ENCODE results near the gene APOOL. TPM values are rescaled to one million over a fixed set of nuclear protein-coding genes. Genes with fewer than 3 reads are reported as not detected.

APOOL gene
- total and polyA plus RNA-seq, 9 of the 15 experiments (the other 6 are each of a cell fraction or from before 2014, with no cell fraction given): 4.6 to 20.5 (median 10.2) TPM

- no peak for FAIRE-seq
- 0% methylated on average over 1 of the region's 1 CpG for WGBS (ENCODE audit: insufficient coverage, low coverage, missing lambda C conversion rate)
- H3K27ac ChIP-seq (ENCODE audit: extremely low read depth, low read depth, low read length): no peak overlapping the region
- TF ChIP-seq, protein P1, sequence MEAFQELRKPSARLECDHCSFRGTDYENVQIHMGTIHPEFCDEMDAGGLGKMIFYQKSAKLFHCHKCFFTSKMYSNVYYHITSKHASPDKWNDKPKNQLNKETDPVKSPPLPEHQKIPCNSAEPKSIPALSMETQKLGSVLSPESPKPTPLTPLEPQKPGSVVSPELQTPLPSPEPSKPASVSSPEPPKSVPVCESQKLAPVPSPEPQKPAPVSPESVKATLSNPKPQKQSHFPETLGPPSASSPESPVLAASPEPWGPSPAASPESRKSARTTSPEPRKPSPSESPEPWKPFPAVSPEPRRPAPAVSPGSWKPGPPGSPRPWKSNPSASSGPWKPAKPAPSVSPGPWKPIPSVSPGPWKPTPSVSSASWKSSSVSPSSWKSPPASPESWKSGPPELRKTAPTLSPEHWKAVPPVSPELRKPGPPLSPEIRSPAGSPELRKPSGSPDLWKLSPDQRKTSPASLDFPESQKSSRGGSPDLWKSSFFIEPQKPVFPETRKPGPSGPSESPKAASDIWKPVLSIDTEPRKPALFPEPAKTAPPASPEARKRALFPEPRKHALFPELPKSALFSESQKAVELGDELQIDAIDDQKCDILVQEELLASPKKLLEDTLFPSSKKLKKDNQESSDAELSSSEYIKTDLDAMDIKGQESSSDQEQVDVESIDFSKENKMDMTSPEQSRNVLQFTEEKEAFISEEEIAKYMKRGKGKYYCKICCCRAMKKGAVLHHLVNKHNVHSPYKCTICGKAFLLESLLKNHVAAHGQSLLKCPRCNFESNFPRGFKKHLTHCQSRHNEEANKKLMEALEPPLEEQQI (IDR thresholded peaks at IDR 0.05): no peak
- TF ChIP-seq POLR2A (conservative IDR thresholded peaks at IDR 0.05) (no peak), ZNF124 (CRISPR knock-in tag; IDR thresholded peaks at IDR 0.05) (no peak), FOXA1 (IDR thresholded peaks at IDR 0.05; ENCODE audit: borderline replicate concordance) (no peak), POLR2AphosphoS5 (IDR thresholded peaks at IDR 0.05; ENCODE audit: control insufficient read depth, insufficient read depth, low read depth, low read length) (no peak)
- TF ChIP-seq, protein P2, sequence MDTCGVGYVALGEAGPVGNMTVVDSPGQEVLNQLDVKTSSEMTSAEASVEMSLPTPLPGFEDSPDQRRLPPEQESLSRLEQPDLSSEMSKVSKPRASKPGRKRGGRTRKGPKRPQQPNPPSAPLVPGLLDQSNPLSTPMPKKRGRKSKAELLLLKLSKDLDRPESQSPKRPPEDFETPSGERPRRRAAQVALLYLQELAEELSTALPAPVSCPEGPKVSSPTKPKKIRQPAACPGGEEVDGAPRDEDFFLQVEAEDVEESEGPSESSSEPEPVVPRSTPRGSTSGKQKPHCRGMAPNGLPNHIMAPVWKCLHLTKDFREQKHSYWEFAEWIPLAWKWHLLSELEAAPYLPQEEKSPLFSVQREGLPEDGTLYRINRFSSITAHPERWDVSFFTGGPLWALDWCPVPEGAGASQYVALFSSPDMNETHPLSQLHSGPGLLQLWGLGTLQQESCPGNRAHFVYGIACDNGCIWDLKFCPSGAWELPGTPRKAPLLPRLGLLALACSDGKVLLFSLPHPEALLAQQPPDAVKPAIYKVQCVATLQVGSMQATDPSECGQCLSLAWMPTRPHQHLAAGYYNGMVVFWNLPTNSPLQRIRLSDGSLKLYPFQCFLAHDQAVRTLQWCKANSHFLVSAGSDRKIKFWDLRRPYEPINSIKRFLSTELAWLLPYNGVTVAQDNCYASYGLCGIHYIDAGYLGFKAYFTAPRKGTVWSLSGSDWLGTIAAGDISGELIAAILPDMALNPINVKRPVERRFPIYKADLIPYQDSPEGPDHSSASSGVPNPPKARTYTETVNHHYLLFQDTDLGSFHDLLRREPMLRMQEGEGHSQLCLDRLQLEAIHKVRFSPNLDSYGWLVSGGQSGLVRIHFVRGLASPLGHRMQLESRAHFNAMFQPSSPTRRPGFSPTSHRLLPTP (IDR thresholded peaks at IDR 0.05; ENCODE audit: borderline replicate concordance, extremely low read depth, insufficient read length): no peak
- TF ChIP-seq, protein P3, sequence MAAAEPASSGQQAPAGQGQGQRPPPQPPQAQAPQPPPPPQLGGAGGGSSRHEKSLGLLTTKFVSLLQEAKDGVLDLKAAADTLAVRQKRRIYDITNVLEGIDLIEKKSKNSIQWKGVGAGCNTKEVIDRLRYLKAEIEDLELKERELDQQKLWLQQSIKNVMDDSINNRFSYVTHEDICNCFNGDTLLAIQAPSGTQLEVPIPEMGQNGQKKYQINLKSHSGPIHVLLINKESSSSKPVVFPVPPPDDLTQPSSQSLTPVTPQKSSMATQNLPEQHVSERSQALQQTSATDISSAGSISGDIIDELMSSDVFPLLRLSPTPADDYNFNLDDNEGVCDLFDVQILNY (CRISPR knock-in tag; IDR thresholded peaks at IDR 0.05): no peak
- TF ChIP-seq, protein P4, sequence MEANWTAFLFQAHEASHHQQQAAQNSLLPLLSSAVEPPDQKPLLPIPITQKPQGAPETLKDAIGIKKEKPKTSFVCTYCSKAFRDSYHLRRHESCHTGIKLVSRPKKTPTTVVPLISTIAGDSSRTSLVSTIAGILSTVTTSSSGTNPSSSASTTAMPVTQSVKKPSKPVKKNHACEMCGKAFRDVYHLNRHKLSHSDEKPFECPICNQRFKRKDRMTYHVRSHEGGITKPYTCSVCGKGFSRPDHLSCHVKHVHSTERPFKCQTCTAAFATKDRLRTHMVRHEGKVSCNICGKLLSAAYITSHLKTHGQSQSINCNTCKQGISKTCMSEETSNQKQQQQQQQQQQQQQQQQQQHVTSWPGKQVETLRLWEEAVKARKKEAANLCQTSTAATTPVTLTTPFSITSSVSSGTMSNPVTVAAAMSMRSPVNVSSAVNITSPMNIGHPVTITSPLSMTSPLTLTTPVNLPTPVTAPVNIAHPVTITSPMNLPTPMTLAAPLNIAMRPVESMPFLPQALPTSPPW (CRISPR knock-in tag; IDR thresholded peaks at IDR 0.05): no peak
- TF ChIP-seq, protein P5, sequence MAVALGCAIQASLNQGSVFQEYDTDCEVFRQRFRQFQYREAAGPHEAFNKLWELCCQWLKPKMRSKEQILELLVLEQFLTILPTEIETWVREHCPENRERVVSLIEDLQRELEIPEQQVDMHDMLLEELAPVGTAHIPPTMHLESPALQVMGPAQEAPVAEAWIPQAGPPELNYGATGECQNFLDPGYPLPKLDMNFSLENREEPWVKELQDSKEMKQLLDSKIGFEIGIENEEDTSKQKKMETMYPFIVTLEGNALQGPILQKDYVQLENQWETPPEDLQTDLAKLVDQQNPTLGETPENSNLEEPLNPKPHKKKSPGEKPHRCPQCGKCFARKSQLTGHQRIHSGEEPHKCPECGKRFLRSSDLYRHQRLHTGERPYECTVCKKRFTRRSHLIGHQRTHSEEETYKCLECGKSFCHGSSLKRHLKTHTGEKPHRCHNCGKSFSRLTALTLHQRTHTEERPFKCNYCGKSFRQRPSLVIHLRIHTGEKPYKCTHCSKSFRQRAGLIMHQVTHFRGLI (CRISPR knock-in tag; IDR thresholded peaks at IDR 0.05): no peak
- TF ChIP-seq, protein P6, sequence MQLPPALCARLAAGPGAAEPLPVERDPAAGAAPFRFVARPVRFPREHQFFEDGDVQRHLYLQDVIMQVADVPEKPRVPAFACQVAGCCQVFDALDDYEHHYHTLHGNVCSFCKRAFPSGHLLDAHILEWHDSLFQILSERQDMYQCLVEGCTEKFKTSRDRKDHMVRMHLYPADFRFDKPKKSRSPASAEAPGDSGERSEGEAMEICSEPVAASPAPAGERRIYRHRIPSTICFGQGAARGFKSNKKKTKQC (CRISPR knock-in tag; IDR thresholded peaks at IDR 0.05): no peak
These were observed 48.0 kb downstream of the APOOL start for GRCh38 chrX:85051627-85052026.

More at GRCh38 chrX:85051627-85052026, 48.0 kb downstream of the APOOL start:
- Histone ChIP-seq H2AFZ (ENCODE audit: low read depth, low read length) (no peak overlapping the region), H3K4me3 (no peak overlapping the region), H3K79me2 (ENCODE audit: control insufficient read depth, insufficient read depth, low read length) (no peaks in the 10 kb centered on the region), H3K36me3 (ENCODE audit: control insufficient read depth, insufficient read depth, low read length) (no peaks in the 10 kb centered on the region), H3K9me3 (replicated peaks; ENCODE audit: control insufficient read depth, insufficient read depth, low read depth, low read length) (no peaks in the 10 kb centered on the region), H3K9ac (ENCODE audit: insufficient read depth in 1 of 2, low read depth in 2 of 2, low read length in 2 of 2) (no peak overlapping the region), H4K20me1 (replicated peaks; ENCODE audit: control insufficient read depth, insufficient read depth, low read length) (no peaks in the 10 kb centered on the region), H3K4me2 (ENCODE audit: insufficient read depth, low read length) (no peak overlapping the region), H3K27me3 (ENCODE audit: control insufficient read depth in 2 of 2, insufficient read depth in 2 of 2, low read length in 2 of 2) (no peaks in the 10 kb centered on the region), H3K4me1 (replicated peaks in 1 of 2; ENCODE audit: control insufficient read depth in 2 of 2, insufficient read depth in 2 of 2, low read length in 2 of 2) (no peaks in the 10 kb centered on the region), H3K9me1 (ENCODE audit: control insufficient read depth, insufficient read depth, low read length) (no peaks in the 10 kb centered on the region)
- BruUV-seq (replicated peaks): no TSS peak
- ATAC-seq (no peak), DNase-seq (ENCODE audit: extremely low read depth in 1 of 4, low spot score in 3 of 4) (no peak)
- intact Hi-C loops (cut with micrococcal nuclease): loop anchor here (10.0 kb wide), 1 partner anchor 1007 kb away; no protein-coding TSS in a partner anchor
- in situ Hi-C loops (cut with MboI): no loop called here
- ChIA-PET CTCF (ENCODE audit: low intra/inter-chr PET ratio) (no interaction called here), POLR2A (no interaction called here)
